Common myeloid progenitor, CD34-positive (primary cell): ENCODE data around the gene SHCBP1L.
A peak's percentile ranks its signal among the peaks of the same experiment; 100 is the strongest.
"Not testable (repeated sequence)": the region's sequence is repeated elsewhere in the genome, so short reads cannot be mapped to it uniquely, and the experiment has no call there.

Source experiments
- CTCF ChIA-PET: fragments of 350-600 bp; sonication (Branson Sonifier 250); formaldehyde crosslinking; loops from one replicate; lab custom pipeline; 2021; ENCODE audit warnings: antibody characterized with exemption; lab: Charles Lee
- POLR2A ChIA-PET: fragments of 350-600 bp; sonication (Branson Sonifier 250); formaldehyde crosslinking; loops from one replicate; lab custom pipeline; 2021; ENCODE audit warnings: antibody characterized with exemption; lab: Charles Lee
- DNase-seq, 3 donors: peaks; one replicate each; pipeline versions ENCODE4 v3.0.0 to v3.0.0-alpha.2; 2013
- H3K27ac ChIP-seq, 2 experiments: 1 replicate in 1 of 2; 2 replicates in 1 of 2; pipeline ENCODE4 v1.7.0; 2013; ENCODE audit warnings: inconsistent platforms in 2 of 2, low read length in 2 of 2, mild to moderate bottlenecking in 2 of 2, low read depth in 1 of 2, moderate library complexity in 1 of 2; ENCODE audit not compliant: severe bottlenecking in 2 of 2, insufficient read depth in 1 of 2, poor library complexity in 1 of 2
- H3K27me3 ChIP-seq, 5 experiments: replicated peaks in 2 of 5; 1 replicate in 3 of 5; 2 replicates in 2 of 5; pipeline versions ENCODE4 v1.6.1 to v1.7.0; 2013; ENCODE audit warnings: low read length in 4 of 5, mild to moderate bottlenecking in 2 of 5, moderate library complexity in 2 of 5, inconsistent platforms in 1 of 5; ENCODE audit not compliant: insufficient read depth in 5 of 5, control insufficient read depth in 4 of 5
- H3K36me3 ChIP-seq, 4 experiments: 1 replicate in 2 of 4; 2 replicates in 2 of 4; pipeline versions ENCODE4 v1.6.1 to v1.7.0; 2013; ENCODE audit warnings: low read length in 3 of 4, control low read depth in 1 of 4, mild to moderate bottlenecking in 1 of 4; ENCODE audit not compliant: control insufficient read depth in 4 of 4, insufficient read depth in 4 of 4
- H3K4me1 ChIP-seq, 4 experiments: 1 replicate in 3 of 4; 2 replicates in 1 of 4; pipeline versions ENCODE4 v1.6.1 to v1.7.1; 2013; ENCODE audit warnings: low read length in 3 of 4, mild to moderate bottlenecking in 3 of 4, control low read depth in 1 of 4, inconsistent platforms in 1 of 4, moderate library complexity in 1 of 4; ENCODE audit not compliant: control insufficient read depth in 4 of 4, insufficient read depth in 4 of 4; ENCODE audit errors: control extremely low read depth in 1 of 4
- H3K4me3 ChIP-seq, 7 experiments: 1 replicate in 4 of 7; 2 replicates in 3 of 7; pipeline versions ENCODE4 v1.5.1 to v1.7.0; 2013; ENCODE audit warnings: mild to moderate bottlenecking in 7 of 7, low read length in 6 of 7, moderate library complexity in 6 of 7, inconsistent platforms in 2 of 7, low read depth in 2 of 7, control low read depth in 1 of 7; ENCODE audit not compliant: insufficient read depth in 4 of 7, control insufficient read depth in 1 of 7; ENCODE audit errors: extremely low read depth in 1 of 7
- H3K9me3 ChIP-seq, 5 experiments: 1 replicate in 4 of 5; 2 replicates in 1 of 5; pipeline versions ENCODE4 v1.6.1 to v1.7.1; 2013; ENCODE audit warnings: low read length in 4 of 5, mild to moderate bottlenecking in 2 of 5, inconsistent platforms in 1 of 5, low read depth in 1 of 5, moderate library complexity in 1 of 5; ENCODE audit not compliant: control insufficient read depth in 4 of 5, insufficient read depth in 2 of 5; ENCODE audit errors: control extremely low read depth in 1 of 5
- WGBS: methylation state at CpG from one replicate; pipeline ENCODE4 v1.1.5; 2013; ENCODE audit not compliant: insufficient coverage; 5-methylcytosine and 5-hydroxymethylcytosine counted together

Gene SHCBP1L

GRCh38 chr1:182943336-182943735, 9.6 kb downstream of the SHCBP1L start:
- CTCF ChIA-PET = interaction anchor here (0.7 kb wide), 1 partner anchor 20 kb away, joined by 3 read pairs; no protein-coding TSS in a partner anchor
- H3K27ac ChIP-seq, H3K9me3 ChIP-seq, POLR2A ChIA-PET, DNase-seq, H3K4me1 ChIP-seq, H3K4me3 ChIP-seq, H3K36me3 ChIP-seq: not testable (repeated sequence)
- H3K27me3 ChIP-seq = peaks cover 0 to 33% (median 16%) of the 10 kb centered on the region in 5 experiments
- WGBS = no CpG with 5 or more reads among the region's 6 CpGs

DNA sequence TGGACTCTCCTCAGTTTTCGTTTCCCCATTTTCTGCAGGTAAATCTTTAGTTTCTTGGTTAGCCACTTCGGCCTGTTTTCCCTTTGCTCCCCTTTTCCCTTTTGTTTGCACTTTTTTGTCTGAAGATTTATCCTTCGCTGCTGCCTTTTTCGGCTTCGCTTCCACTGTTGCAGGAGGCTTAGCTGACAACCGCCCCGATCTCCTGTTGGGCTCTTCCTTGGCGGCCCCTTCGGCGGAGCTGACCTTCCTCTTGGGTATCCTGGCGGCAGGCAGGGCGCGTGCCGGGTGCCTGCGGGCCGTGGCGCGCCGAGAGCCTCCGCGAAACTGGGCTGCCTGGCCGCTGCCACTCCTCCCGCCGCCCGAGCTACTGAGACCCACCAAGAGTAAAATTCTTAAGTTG, 10.8 kb downstream of the SHCBP1L start:
- DNase-seq, H3K4me1 ChIP-seq, H3K9me3 ChIP-seq, POLR2A ChIA-PET, H3K27ac ChIP-seq, H3K36me3 ChIP-seq: not testable (repeated sequence)
- Histone ChIP-seq H3K27me3 (peaks cover 0 to 33% (median 16%) of the 10 kb centered on the region in 5 experiments), H3K4me3 (peak overlapping the region in 1 of 7 experiments; percentile 4)
- CTCF ChIA-PET = interaction anchor here (1.1 kb wide), 1 partner anchor 286 kb away, joined by 3 read pairs; no protein-coding TSS in a partner anchor
- 12% methylated on average over 13 of the region's 25 CpGs for WGBS

- no peak for DNase-seq
- Histone ChIP-seq H3K9me3 (peaks cover 0 to 11% (median 0%) of the 10 kb centered on the region in 5 experiments), H3K36me3 (no peaks in the 10 kb centered on the region), H3K27me3 (peaks cover 0 to 33% (median 12%) of the 10 kb centered on the region in 5 experiments), H3K4me1 (peaks cover 0 to 2% (median 0%) of the 10 kb centered on the region in 4 experiments), H3K4me3 (no peak overlapping the region), H3K27ac (no peak overlapping the region)
- POLR2A ChIA-PET = no interaction called here
- no CpG with 5 or more reads among the region's 2 CpGs for whole genome bisulfite sequencing
- CTCF ChIA-PET = no interaction called here
These were observed 13.6 kb downstream of the SHCBP1L start for GRCh38 chr1:182939413-182939812.

DNA sequence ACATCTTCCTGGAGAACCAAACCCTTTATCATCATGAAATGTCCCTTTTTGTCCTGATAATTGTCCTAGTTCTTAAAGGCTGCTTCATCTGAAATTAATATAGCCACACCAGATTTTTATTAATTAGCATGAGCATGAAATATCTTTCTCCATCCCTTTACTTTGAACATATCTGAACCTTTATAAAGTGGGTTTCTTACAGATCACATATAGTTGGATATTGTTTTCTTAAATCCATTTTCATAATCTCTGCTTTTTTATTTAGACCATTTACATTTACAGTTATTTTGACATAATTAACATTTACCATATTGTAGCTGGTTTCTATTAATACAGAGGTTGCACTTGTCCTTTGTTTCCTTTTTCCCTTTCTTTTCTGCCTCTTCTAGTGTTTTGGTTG, 17.2 kb downstream of the SHCBP1L start:
- CTCF ChIA-PET = no interaction called here
- Histone ChIP-seq H3K9me3 (peaks cover 0 to 11% (median 2%) of the 10 kb centered on the region in 5 experiments), H3K27me3 (peaks cover 0 to 8% (median 5%) of the 10 kb centered on the region in 5 experiments), H3K27ac (no peak overlapping the region), H3K36me3 (no peaks in the 10 kb centered on the region), H3K4me3 (no peak overlapping the region), H3K4me1 (no peaks in the 10 kb centered on the region)
- DNase-seq = no peak
- POLR2A ChIA-PET = no interaction called here

- no peaks in the 10 kb centered on the region for H3K36me3 ChIP-seq
- WGBS = no CpG with 5 or more reads among the region's 1 CpG
- H3K9me3 ChIP-seq = peaks cover 0 to 7% (median 2%) of the 10 kb centered on the region in 5 experiments
- H3K27me3 ChIP-seq = no peaks in the 10 kb centered on the region
- no peak overlapping the region for H3K27ac ChIP-seq
- CTCF ChIA-PET = no interaction called here
- peaks cover 0 to 2% (median 0%) of the 10 kb centered on the region in 4 experiments for H3K4me1 ChIP-seq
- no peak overlapping the region for H3K4me3 ChIP-seq
- POLR2A ChIA-PET = no interaction called here
- DNase-seq = no peak
These were observed 22.0 kb downstream of the SHCBP1L start for GRCh38 chr1:182930985-182931384.

DNA sequence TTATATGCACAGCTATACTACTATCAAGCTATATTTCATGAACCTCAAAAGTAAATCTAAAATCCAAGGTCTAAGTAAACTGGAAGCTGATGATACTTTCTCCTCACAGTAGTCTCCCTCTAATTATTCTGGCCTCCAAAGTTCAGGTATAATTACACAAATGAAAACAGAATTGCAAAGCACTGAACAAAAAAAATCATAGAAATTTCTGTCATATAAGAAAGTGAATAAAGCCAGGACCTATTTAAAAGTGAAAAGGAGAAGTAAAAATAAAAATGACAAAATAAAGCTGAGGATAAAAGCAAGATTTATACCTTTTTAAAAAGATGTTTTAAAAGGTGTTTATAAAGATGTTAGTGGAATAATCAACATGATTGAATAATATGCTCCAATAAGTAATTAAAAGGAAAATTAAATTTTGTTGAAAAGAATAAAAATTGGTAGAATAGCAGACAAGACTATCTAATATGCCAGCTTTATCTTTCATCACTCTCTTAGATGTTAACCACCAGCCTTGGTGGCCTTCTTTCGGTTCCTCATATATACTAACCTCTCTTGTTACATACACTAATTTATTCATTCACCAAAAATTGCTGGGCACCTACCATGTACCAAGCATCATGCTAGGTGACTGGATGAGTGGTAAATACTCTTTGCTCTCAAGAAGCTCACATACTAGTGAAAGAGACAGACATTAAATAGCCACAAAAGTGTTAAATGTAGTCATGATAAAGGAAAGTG, 25.1 kb downstream of the SHCBP1L start:
- no peak overlapping the region for H3K27ac ChIP-seq
- WGBS = no CpG with 5 or more reads among the region's 1 CpG
- CTCF ChIA-PET = interaction anchor here (0.7 kb wide), 1 partner anchor 27 kb away, joined by 3 read pairs; no protein-coding TSS in a partner anchor
- H3K4me1 ChIP-seq = peaks cover 0 to 2% (median 0%) of the 10 kb centered on the region in 4 experiments
- no peak overlapping the region for H3K4me3 ChIP-seq
- no peaks in the 10 kb centered on the region for H3K27me3 ChIP-seq
- peak in 2 of 3 donors; percentile 17 to 33 for DNase-seq
- POLR2A ChIA-PET = interaction anchor here (0.7 kb wide), 1 partner anchor 95 kb away, joined by 3 read pairs; no protein-coding TSS in a partner anchor
- no peaks in the 10 kb centered on the region for H3K9me3 ChIP-seq
- no peaks in the 10 kb centered on the region for H3K36me3 ChIP-seq

GRCh38 chr1:182925661-182926060, 27.3 kb downstream of the SHCBP1L start:
- POLR2A ChIA-PET = no interaction called here
- no peak for DNase-seq
- no CpG with 5 or more reads among the region's 1 CpG for WGBS

More at GRCh38 chr1:182925661-182926060, 27.3 kb downstream of the SHCBP1L start:
- Histone ChIP-seq H3K27me3 (no peaks in the 10 kb centered on the region), H3K9me3 (no peaks in the 10 kb centered on the region), H3K4me3 (no peak overlapping the region), H3K27ac (no peak overlapping the region), H3K36me3 (no peaks in the 10 kb centered on the region), H3K4me1 (peaks cover 0 to 2% (median 0%) of the 10 kb centered on the region in 4 experiments)
- CTCF ChIA-PET = no interaction called here
